Adipose tissue (tissue), 3 donors: Measurements from ENCODE around the gene RAPGEF3. TPM values are rescaled to one million over a fixed set of nuclear protein-coding genes. Genes with fewer than 3 reads are reported as not detected.

Source experiments
- polyA plus RNA-seq, 3 donors: library from polyadenylated mRNA; stranded (reverse); fragments of 200-250 nt; gene quantifications; one replicate each; pipeline ENCODE4 v1.2.3, GENCODE V29; 2013
- donor health status: healthy with polysubstance abuse.
- donor health status: Bipolar disorder and iron deficiency.
- donor health status: healthy.

The RAPGEF3 gene
- polyA plus RNA-seq, 3 donors = 11.6 to 239 (median 57.9) TPM

Other genes with a start within 250 kb of the RAPGEF3 start
- 1 to 10 TPM; 5.9 to 9.2 (median 7.5) TPM for gene RPAP3, start 52.9 kb downstream of the RAPGEF3 start, polyA plus RNA-seq
- 1 to 10 TPM in 1 of 3 donors, under 1 TPM in 2; 0.14 to 2.0 (median 0.54) TPM for gene ENDOU, start 33.4 kb downstream of the RAPGEF3 start, polyA plus RNA-seq
- gene SLC48A1, start 14.4 kb upstream of the RAPGEF3 start, polyA plus RNA-seq = 10 to 100 TPM in 2 of 3 donors, 1 to 10 TPM in 1; 9.8 to 21.4 (median 17.0) TPM
- 100 to 1,000 TPM in 1 of 3 donors, 10 to 100 TPM in 2; 18.9 to 107 (median 59.0) TPM for gene HDAC7, start 61.0 kb upstream of the RAPGEF3 start, polyA plus RNA-seq
- gene VDR, start 146.1 kb upstream of the RAPGEF3 start, polyA plus RNA-seq = 1 to 10 TPM; 1.2 to 2.9 (median 1.5) TPM
- gene TMEM106C, start 204.7 kb upstream of the RAPGEF3 start, polyA plus RNA-seq = 10 to 100 TPM; 21.9 to 52.5 (median 37.9) TPM
- gene COL2A1, start 245.6 kb upstream of the RAPGEF3 start, polyA plus RNA-seq = 1 to 10 TPM in 1 of 3 donors, under 1 TPM in 1, not detected in 1; 0.07 to 1.1 TPM